Kidney epithelial cell (primary cell): ENCODE measurements around the gene PDE4B. TPM values are rescaled to one million over a fixed set of nuclear protein-coding genes. Genes with fewer than 3 reads are reported as not detected.

Experiments
- DNase-seq: peaks from one replicate; pipeline ENCODE4 v3.0.0-alpha.2; 2010; ENCODE audit warnings: low read depth
- H3K27me3 ChIP-seq: 2 replicates; pipeline ENCODE4 v1.6.0; 2011; ENCODE audit warnings: low read length; ENCODE audit not compliant: control insufficient read depth, insufficient read depth
- H3K36me3 ChIP-seq: 2 replicates; pipeline ENCODE4 v1.5.1; 2011; ENCODE audit warnings: low read length; ENCODE audit not compliant: control insufficient read depth, insufficient read depth
- H3K4me3 ChIP-seq: 2 replicates; pipeline ENCODE4 v1.5.1; 2011; ENCODE audit warnings: low read depth, mild to moderate bottlenecking, control low read depth, low read length
- total RNA-seq: library from RNA; depleted of rRNA; stranded (reverse); fragments of >200 nt; gene quantifications from 2 replicates; pipeline ENCODE4 v1.2.3, GENCODE V29; 2015
- TF ChIP-seq, protein P1 (sequence below): IDR thresholded peaks from 2 replicates; pipeline ENCODE4 v1.5.1; 2011; ENCODE audit warnings: mild to moderate bottlenecking, moderate library complexity, low read length, control low read depth, inconsistent platforms; ENCODE audit not compliant: insufficient read depth, poor library complexity, severe bottlenecking

PDE4B gene
- total RNA-seq, 1 donor from 2014 or later, result 0.33 TPM

DNA sequence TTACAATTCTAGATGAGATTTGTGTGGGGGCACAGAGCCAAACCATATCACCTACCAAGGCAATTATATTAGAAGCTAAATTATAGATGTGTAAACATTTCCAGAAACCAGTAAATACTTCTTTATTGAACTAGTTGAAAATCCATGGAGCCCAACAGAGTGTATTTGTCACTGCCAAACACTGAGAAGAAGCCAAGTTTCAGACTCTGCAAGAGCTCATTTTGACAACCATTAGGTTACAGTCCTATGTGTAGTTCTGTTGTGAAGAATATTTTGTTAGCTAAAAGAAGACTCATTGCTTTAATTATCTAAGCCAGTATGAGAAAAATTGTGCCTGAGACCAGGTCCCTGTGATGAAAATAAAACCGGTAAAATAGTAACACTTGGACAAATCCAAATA lies 382.4 kb downstream of the PDE4B start:
- TF ChIP-seq, protein P1, sequence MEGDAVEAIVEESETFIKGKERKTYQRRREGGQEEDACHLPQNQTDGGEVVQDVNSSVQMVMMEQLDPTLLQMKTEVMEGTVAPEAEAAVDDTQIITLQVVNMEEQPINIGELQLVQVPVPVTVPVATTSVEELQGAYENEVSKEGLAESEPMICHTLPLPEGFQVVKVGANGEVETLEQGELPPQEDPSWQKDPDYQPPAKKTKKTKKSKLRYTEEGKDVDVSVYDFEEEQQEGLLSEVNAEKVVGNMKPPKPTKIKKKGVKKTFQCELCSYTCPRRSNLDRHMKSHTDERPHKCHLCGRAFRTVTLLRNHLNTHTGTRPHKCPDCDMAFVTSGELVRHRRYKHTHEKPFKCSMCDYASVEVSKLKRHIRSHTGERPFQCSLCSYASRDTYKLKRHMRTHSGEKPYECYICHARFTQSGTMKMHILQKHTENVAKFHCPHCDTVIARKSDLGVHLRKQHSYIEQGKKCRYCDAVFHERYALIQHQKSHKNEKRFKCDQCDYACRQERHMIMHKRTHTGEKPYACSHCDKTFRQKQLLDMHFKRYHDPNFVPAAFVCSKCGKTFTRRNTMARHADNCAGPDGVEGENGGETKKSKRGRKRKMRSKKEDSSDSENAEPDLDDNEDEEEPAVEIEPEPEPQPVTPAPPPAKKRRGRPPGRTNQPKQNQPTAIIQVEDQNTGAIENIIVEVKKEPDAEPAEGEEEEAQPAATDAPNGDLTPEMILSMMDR, result no peak
- no peak for DNase-seq
- Histone ChIP-seq H3K36me3 (no peaks in the 10 kb centered on the region), H3K4me3 (no peak overlapping the region), H3K27me3 (no peaks in the 10 kb centered on the region)

DNA sequence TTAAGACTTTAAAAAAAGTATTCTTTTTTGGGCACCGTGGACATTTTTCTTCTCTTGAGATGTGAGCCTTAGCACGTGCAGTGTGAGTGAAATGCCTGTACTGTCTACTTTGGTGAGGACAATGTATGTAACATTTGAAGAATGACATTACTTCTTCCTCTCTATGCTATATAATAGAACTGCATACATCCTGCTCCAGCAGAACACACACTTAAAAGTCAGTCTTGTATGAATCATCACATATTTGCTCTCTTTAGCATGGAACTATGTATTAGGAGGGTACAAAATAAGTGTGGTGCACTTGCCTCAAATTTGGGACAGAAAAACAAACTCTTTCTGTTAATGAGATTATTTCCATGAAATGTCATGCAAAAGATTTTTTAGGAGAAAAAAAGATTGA lies 382.9 kb downstream of the PDE4B start:
- no peak for DNase-seq
- TF ChIP-seq, protein P1, result no peak
- H3K36me3 ChIP-seq, result no peaks in the 10 kb centered on the region
- H3K4me3 ChIP-seq, result no peak overlapping the region
- H3K27me3 ChIP-seq, result no peaks in the 10 kb centered on the region

DNA sequence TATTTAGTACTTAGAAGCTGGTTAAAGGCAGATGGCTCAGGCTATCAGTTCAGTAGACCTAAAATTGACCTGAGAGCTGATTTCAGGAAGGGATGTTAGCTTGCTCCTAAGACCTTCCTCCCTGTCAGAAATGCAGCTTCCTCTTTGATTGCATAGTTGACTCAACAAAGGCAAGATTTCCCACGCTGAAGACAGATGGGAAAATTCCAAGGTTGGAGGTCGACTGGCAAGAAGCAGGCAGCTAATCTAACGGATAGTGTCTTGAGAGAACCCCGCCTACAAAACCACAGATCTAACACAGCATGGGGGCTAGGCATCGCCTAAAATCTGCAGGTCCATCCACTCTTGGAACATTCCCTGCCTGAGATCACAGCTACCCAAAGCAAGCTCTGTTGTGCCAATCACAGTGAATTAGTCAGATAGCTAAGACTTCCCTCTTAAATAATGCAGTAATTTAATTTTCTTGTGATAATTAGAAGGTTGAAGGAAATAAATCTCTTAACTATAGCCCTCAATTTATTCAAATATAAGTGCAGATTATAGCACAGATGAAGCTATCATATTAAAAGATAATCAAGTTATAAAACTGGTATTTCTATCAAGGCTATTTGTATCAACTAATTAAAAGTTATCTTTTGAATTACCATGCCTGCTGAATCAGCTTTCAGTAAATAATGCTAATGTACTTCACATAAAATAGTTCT lies 383.5 kb downstream of the PDE4B start:
- no peak for DNase-seq
- H3K27me3 ChIP-seq, result no peaks in the 10 kb centered on the region
- no peak overlapping the region for H3K4me3 ChIP-seq
- no peaks in the 10 kb centered on the region for H3K36me3 ChIP-seq
- TF ChIP-seq, protein P1, result no peak

DNA sequence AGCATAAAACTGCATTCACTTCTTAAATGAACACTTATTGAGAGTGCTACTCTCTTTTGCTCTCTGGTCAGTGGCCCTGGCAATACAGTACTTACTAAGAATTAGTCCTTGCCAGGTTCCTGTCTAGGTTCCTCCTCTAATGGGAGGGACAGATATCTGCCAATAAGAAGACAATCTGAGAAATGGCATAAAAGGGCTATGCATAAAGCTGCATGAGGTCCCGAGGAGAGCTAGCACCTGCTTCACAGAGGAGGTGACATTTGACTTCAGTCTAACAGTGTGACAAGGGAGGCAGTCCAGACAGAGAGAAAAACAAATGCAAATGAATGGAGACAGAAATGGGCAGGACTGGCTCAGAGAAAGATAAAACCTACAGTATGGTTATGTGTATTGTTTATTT lies 384.1 kb downstream of the PDE4B start:
- DNase-seq, result no peak
- Histone ChIP-seq H3K27me3 (no peaks in the 10 kb centered on the region), H3K36me3 (no peaks in the 10 kb centered on the region), H3K4me3 (no peak overlapping the region)
- TF ChIP-seq, protein P1, result no peak

DNA sequence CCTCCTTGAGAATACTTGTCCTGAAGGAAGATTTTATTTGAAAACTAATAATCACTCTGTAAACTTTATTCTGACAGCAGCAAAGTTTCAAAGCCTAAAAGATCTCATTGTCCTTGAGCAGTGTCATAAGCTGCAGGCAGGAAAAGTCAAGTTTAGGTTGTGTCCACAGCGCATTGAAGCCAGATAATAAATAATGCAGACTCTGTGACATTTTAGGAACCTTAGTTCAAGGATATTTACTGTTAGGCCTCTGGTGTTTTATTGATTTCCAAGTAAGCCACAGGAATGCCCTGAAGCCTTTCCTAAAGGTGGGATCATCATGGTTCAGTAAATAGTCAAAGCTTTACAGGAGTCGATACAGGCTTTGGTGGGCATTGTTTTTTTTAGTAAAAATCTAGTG lies 384.8 kb downstream of the PDE4B start:
- no peaks in the 10 kb centered on the region for H3K36me3 ChIP-seq
- H3K4me3 ChIP-seq, result no peak overlapping the region
- DNase-seq, result no peak
- no peaks in the 10 kb centered on the region for H3K27me3 ChIP-seq
- TF ChIP-seq, protein P1, result no peak

DNA sequence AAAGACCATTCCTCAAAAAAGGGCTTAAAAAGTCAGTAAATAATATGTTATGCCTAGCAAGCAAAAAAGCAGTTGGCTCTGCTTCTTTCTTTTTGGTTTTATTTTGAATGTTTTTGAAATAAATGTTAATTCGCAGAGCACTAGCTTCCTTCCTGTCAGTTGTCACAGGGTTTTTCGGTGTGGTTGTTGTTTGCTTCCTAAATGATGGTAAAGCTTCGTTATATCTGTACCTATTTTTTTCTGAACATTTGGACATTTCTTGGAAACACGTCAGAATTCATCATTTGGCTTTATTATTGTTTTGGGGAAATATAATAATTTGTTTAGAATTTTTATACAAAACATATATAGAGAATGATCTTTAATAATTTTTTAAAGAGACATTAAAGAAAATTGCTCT lies 389.3 kb downstream of the PDE4B start:
- H3K36me3 ChIP-seq, result no peaks in the 10 kb centered on the region
- TF ChIP-seq, protein P1, result no peak
- no peak for DNase-seq
- no peaks in the 10 kb centered on the region for H3K27me3 ChIP-seq
- H3K4me3 ChIP-seq, result no peak overlapping the region
